H1 (cell line): ENCODE results near the gene IMPDH1. TPM values are rescaled to one million over a fixed set of nuclear protein-coding genes. Genes with fewer than 3 reads are reported as not detected.

Experiments
- ATF3 ChIP-seq: IDR thresholded peaks from 2 replicates; pipeline ENCODE4 v1.6.1; 2011; ENCODE audit warnings: low read depth, mild to moderate bottlenecking, low read length; ENCODE audit not compliant: insufficient read depth
- GTF2F1 ChIP-seq: IDR thresholded peaks from 2 replicates; pipeline ENCODE4 v1.6.1; 2012; ENCODE audit warnings: low read depth, low read length, improper control_type of control experiment, borderline replicate concordance
- HDAC6 ChIP-seq: IDR thresholded peaks from one replicate; pipeline ENCODE4 v1.7.1; 2012; ENCODE audit warnings: low read depth, mild to moderate bottlenecking, inconsistent platforms, low read length, moderate library complexity
- MAFK ChIP-seq: IDR thresholded peaks from 2 replicates; pipeline ENCODE4 v1.6.1; 2012; ENCODE audit warnings: low read depth, mild to moderate bottlenecking, improper control_type of control experiment, low read length
- POLR2AphosphoS5 ChIP-seq: IDR thresholded peaks from 2 replicates; pipeline ENCODE4 v1.6.1; 2011; ENCODE audit warnings: low read depth, low read length
- TEAD4 ChIP-seq: IDR thresholded peaks from 2 replicates; pipeline ENCODE4 v1.6.1; 2012; ENCODE audit warnings: low read depth, low read length, inconsistent platforms, mixed read lengths
- polyA plus RNA-seq, 7 experiments: library from polyadenylated mRNA; depleted of rRNA in 3 of 7; stranded (reverse) in 5 of 7; unstranded in 2 of 7; fragments of >200 nt in 5 of 7; fragments of 200-250 nt in 2 of 7; gene quantifications; 1 replicate in 5 of 7; 2 replicates in 1 of 7; 4 replicates in 1 of 7; pipeline versions ENCODE4 v1.2.1 to v1.2.3, GENCODE V29; 2011 to 2013; ENCODE audit warnings: missing spikeins in 2 of 7, mixed read lengths in 2 of 7
- total RNA-seq: library from RNA; stranded (reverse); fragmentation: NEBNext Ultra II Directional; extraction: Animal tissue kit (Norgen Biotek cat#: 25700); gene quantifications from 2 replicates; pipeline ENCODE4 v1.2.1, GENCODE V29; 2021

IMPDH1 gene
- total and polyA plus RNA-seq, 2 of the 8 experiments (the other 6 are each of a cell fraction or from before 2014, with no cell fraction given), result 45.8 TPM

DNA sequence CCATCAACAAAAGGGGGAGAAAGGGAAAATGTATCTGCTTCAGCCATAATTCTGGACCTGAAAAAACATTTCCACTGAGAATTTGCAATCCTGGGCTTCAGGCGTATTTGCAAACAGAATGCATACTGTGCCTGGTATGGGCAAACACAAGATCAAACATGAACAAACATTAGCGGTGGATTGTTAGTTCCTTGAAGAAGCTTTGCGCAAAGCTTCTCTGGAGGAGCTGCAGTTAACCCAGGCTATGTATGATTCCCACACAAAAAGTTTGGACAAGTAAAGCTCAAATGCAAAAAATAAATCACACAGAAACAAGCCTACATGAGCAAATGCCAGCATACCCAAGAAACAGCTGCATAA is 25.5 kb upstream of the IMPDH1 start (continued):
- TF ChIP-seq ATF3 (no peak), TEAD4 (no peak), HDAC6 (no peak), MAFK (no peak), POLR2AphosphoS5 (no peak), GTF2F1 (no peak)
